Measurements from ENCODE around the gene SRRT. TPM values are rescaled to one million over a fixed set of nuclear protein-coding genes. Genes with fewer than 3 reads are reported as not detected.

SRRT gene
- total and polyA plus RNA-seq, 2 of the 4 experiments (the other 2 are of a cell fraction) = 41.4 to 93.5 TPM

GRCh38 chr7:100893318-100893895 is 18.5 kb downstream of the SRRT start:
- H3K56ac ChIP-seq (ENCODE audit: extremely low read depth, insufficient read depth, low read length) = no peak overlapping the region
- H3K4me3 ChIP-seq (ENCODE audit: insufficient read depth, low read depth, low read length) = no peak overlapping the region
- 98% methylated on average over 12 of the region's 32 CpGs; no CpG with 5 or more reads in 1 of the 2 experiments for WGBS, 2 experiments (ENCODE audit: extremely low coverage in 2 of 2, insufficient read length in 1 of 2)
- no peak overlapping the region for H4K8ac ChIP-seq (ENCODE audit: low read depth in 2 of 2, low read length in 2 of 2)
- no peak overlapping the region for H3K4ac ChIP-seq (ENCODE audit: low read depth, low read length)
- POLR2A ChIA-PET (ENCODE audit: unreplicated experiment) = no interaction called here
- no peak overlapping the region for H2AFZ ChIP-seq (replicated peaks; ENCODE audit: low read length, poor library complexity)
- no peak overlapping the region for H4K91ac ChIP-seq (ENCODE audit: insufficient read depth, low read depth, low read length)
- CTCF ChIA-PET = no interaction called here
- H3K27me3 ChIP-seq (ENCODE audit: control insufficient read depth, insufficient read depth, low read length) = peaks cover 30% of the 10 kb centered on the region
- BruUV-seq (replicated peaks) = no TSS peak
- H2BK5ac ChIP-seq (ENCODE audit: low read depth, low read length, poor library complexity, severe bottlenecking) = no peak overlapping the region
- no peak for TF ChIP-seq CEBPB (IDR thresholded peaks at IDR 0.05; ENCODE audit: low read depth, low read length)
- TF ChIP-seq, protein P1, sequence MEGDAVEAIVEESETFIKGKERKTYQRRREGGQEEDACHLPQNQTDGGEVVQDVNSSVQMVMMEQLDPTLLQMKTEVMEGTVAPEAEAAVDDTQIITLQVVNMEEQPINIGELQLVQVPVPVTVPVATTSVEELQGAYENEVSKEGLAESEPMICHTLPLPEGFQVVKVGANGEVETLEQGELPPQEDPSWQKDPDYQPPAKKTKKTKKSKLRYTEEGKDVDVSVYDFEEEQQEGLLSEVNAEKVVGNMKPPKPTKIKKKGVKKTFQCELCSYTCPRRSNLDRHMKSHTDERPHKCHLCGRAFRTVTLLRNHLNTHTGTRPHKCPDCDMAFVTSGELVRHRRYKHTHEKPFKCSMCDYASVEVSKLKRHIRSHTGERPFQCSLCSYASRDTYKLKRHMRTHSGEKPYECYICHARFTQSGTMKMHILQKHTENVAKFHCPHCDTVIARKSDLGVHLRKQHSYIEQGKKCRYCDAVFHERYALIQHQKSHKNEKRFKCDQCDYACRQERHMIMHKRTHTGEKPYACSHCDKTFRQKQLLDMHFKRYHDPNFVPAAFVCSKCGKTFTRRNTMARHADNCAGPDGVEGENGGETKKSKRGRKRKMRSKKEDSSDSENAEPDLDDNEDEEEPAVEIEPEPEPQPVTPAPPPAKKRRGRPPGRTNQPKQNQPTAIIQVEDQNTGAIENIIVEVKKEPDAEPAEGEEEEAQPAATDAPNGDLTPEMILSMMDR (conservative IDR thresholded peaks at IDR 0.05; ENCODE audit: low read depth, low read length) = no peak
- peaks cover 3% of the 10 kb centered on the region; the same call in 1 of the 2 replicates for H3K9me1 ChIP-seq (ENCODE audit: insufficient read depth, low read length)
- no peak overlapping the region for H2AK9ac ChIP-seq (replicated peaks; ENCODE audit: low read depth, low read length, poor library complexity)
- H3K9ac ChIP-seq (ENCODE audit: low read depth, low read length) = no peak overlapping the region
- H3K14ac ChIP-seq (replicated peaks; ENCODE audit: low read depth, low read length) = no peak overlapping the region
- peaks cover 11% of the 10 kb centered on the region for H3K4me1 ChIP-seq (ENCODE audit: control insufficient read depth, insufficient read depth, low read length)
- H3K18ac ChIP-seq (ENCODE audit: low read depth, low read length) = no peak overlapping the region
- intact Hi-C loops (cut with micrococcal nuclease) = no loop called here
- DNase-seq (no peak), ATAC-seq (ENCODE audit: low read depth) (no peak)
- H3K9me3 ChIP-seq (ENCODE audit: control insufficient read depth, insufficient read depth, low read length) = peaks cover 2% of the 10 kb centered on the region; the same call in 1 of the 2 replicates
- H3K79me1 ChIP-seq (ENCODE audit: low read depth in 1 of 2, low read length in 2 of 2) = peaks cover under 1 to 5% of the 10 kb centered on the region in 2 experiments; a peak in 3 of 4 replicates
- dilution Hi-C loops (cut with HindIII; ENCODE audit: low sequenced_read_pairs, unreplicated experiment) = no loop called here
- H2BK120ac ChIP-seq (ENCODE audit: low read depth, low read length) = no peak overlapping the region
- H2BK20ac ChIP-seq (ENCODE audit: low read depth, low read length) = no peak overlapping the region
- H3K27ac ChIP-seq (ENCODE audit: insufficient read depth, low read length) = no peak overlapping the region
- no peak overlapping the region for H2BK15ac ChIP-seq (ENCODE audit: low read depth, low read length)
- H3K23ac ChIP-seq (ENCODE audit: low read depth, low read length) = no peak overlapping the region
- peaks cover 4% of the 10 kb centered on the region for H3K36me3 ChIP-seq (ENCODE audit: control insufficient read depth, insufficient read depth, low read length)
- no peak overlapping the region for H4K5ac ChIP-seq (ENCODE audit: low read depth, low read length)
- in situ Hi-C loops (cut with MboI; ENCODE audit: low sequenced_read_pairs) = loop anchor here (5.0 to 10.0 kb wide), 2 partner anchors 164 to 391 kb away; no protein-coding TSS in a partner anchor
- no peak overlapping the region for H3K4me2 ChIP-seq (ENCODE audit: low read depth, low read length)
- H4K20me1 ChIP-seq (ENCODE audit: insufficient read depth, low read length) = peaks cover 10% of the 10 kb centered on the region; the same call in 1 of the 2 replicates
- 0 out of 2 replicates have a peak overlapping the region, but pooled peaks have one; percentile 9 for H2AK5ac ChIP-seq (ENCODE audit: low read depth, low read length)
